CD4-positive, alpha-beta T cell treated with Interleukin-4 for 1 hour (primary cell): ENCODE results near the gene NEDD9.

Experiments
- DNase-seq, 2 donors: peaks; one replicate each; pipeline ENCODE4 v3.0.0-alpha.2; 2020 to 2022

The NEDD9 gene

GRCh38 chr6:11233673-11234573 is 1.5 kb upstream of the NEDD9 start:
- no peak for DNase-seq

DNA sequence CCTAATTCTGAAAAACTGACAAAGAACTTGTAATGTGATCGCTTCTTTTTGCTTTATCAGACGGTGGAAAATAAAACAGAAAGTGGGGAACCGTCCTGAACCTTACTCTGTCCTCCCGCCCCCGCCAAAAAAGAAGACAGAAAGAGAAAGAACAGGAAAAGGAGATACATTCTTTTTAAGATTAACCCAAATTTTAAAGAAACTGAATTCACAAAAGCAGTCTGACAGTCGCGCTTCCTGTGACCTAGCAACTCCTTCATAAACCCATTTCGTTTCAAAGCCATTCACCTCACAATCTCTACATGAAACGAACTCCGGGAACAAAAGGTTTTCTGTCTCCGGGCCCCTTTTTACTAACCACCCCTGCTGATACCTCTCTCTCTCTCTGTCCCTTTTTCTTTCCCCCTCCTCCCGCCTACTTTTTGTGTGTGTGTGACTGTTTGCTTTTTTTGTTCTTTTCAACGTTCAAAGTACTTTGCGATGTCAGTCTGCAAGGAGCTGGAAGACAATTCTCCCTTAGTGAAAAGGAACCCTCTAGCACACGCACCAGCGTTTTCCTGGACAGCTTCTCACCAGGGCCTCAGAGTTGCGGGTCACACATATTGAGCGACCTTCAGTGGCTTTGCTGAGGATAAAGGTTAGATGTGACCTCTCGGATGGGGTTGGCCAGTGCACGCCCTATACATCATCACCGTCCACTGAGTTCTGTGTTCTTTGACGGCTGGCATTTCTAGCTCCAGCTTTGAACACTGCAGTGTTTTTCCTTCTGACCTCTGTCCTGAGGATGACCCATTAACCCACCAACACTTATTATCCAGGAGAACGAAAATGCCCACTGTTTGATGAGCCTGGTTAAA is 530 bp upstream of the NEDD9 start:
- no peak for DNase-seq

DNA sequence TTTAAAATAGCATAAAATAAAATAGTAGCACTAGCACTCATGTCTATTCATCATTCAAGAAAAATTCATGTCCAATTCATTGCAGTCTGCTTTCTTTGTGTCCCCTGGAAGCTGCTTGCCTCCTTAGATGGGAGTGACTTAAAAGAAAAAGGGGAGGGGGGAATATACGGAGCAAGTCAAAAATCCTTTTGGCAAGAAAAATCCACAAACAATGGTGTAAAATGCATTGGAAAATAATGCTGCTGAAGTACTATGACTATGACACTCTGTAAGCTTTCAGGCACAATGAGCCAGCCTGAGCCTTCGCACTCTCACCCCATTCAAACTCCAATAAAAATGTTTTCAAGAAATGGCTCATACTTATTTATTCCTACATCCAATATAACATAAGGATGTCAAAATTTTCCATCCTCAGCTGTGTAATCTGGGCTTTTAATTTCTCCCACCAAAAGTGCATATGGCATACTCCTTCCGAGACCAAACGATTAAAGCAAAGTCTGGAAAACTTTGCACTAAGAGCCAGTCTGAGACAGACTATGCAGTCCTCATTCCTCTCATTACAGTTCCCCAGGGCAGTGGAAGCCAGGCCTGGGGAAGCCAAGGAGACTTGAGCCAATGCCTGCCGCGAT is 790 bp downstream of the NEDD9 start:
- no peak for DNase-seq

DNA sequence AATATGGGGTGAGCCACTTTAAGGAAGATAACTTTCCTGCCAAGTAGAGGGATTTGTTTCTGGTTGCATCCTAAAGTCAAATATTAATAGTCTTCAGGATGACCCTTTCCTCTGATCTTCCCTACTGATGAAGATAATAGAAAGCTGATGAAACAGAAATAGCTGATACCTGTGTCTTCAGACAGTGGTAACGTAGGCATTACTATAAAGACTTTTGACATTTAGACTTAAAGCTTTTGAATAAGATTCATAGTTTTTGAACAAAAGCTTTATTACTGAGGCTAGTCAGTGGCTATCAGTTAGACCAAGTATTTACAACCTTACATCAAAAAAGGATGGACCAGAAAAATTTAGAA is 1.4 kb downstream of the NEDD9 start:
- DNase-seq: no peak

DNA sequence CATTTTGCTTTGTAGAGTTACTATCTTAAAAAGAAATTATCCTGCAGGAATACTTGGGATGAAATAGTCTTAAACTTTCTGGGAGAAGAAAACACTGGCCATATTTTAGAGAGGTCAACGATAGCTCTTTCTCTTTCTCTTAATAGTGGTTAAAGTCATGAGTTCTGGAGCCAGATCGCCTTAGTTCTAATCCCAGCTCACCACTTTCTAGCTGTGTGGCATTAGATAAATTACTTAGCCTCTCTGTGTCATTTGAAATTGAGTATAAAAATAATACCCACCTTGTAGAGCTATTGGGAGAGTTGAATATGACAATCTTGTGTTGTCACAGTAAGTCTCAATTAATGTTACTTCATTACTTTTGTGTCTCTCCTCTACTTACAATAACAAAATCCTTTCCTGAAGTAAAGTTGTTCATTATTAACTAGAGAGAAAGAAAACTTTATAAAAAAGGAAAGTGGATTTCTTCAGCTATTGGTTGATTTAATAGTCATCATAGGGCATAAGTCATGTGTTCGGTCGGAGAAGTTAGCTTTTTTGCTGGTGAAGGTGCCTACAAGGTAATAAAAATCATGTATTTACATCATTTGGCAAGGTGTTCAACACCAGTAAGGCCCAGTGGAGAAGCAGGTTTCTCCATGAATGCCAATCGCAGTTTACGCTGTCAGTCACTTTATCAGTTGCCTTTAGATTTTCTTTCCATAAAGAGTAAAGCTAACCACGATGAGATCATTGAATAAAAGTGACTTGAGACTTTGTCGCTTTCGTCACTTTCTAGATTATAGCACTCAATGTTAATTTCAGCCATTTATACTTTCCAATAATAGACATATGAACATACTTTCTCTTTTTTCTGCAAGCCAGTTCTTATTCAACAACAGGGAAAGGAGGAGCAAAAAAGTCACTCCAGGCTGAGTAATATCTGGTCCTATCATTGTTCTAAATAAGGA is 2.0 kb downstream of the NEDD9 start:
- DNase-seq: no peak

- no peak for DNase-seq
Observed at GRCh38 chr6:11229655-11230046, 2.8 kb downstream of the NEDD9 start.

- no peak for DNase-seq
Observed at GRCh38 chr6:11228935-11229654, 3.4 kb downstream of the NEDD9 start.

- DNase-seq: no peak
Observed at GRCh38 chr6:11227698-11228097, 4.8 kb downstream of the NEDD9 start.

DNA sequence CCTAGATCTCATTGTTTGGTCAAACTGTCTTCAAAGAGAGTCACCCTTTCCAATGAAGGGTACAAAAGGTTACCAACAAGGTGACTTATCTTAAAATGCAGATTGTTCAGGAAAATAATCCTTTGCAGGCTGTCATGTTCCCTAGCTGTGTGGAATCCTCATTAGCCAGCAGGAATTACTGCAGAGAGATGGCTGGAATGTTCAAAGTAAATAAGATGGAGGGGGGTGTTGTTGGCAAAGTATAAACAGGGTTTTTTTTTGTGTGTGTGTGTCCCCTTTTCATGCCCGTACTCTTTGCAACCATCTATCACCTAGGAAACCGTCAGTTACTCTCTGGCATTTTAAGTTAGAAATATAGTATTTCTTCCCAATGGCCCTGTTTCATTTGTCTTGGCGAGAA is 6.5 kb downstream of the NEDD9 start:
- no peak for DNase-seq

DNA sequence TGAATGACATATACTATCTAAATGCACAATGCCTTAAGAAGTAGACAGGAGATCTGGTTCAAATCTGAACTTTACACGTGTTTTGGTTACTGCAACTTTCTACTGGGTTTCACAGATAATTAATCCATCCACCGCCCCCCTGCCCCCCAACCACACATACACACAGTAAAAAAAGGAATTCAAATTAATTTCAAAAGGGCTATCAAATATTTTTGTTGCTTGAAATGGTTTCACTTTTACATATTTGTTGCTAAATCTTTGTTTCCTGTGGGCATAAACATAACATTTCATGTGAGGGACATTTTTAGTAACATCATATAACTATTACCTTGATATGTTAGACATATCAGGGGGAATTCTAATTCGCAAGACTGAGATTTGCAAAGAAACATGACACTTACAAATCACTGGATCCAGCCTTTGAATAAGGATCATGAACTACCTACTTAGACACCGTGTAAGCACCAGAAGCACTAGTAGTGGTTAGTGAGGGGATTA is 7.5 kb downstream of the NEDD9 start:
- DNase-seq: peak in 1 of 2 donors; percentile 45

DNA sequence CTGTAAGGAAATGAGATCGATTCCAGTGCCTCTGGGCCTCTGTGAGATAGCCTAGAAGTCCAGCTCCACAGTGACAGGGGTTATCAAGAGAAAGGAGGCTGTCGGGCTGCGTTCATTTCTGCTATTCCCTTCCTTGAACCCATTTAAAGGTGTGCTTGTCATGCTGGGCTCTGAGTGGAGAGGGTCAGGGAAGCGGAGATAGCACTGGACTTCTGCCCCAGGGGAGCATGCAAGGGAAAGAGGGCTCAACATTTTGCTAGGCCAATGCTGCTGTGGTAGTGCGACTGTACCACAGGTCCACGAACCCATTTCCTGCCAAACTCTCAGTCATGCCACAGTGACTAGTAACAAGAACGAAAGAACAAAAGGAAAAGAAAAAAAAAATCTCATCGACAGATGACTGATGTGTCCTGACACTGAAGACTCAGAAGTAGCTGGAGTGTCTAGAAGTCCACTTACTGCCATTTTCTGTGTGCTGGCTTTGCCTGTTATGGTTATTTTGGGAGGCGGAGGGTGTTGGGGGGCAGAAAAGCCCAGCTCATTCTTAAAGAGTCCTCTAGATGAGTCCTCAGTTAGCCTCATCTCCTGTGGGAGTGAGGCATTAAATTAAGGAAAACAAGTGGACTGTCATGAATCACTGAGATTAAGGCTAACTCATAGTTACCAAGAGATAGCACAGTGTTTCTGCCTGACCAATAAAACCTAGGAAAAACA is 8.1 kb downstream of the NEDD9 start:
- peak; percentile 39 to 74 for DNase-seq

DNA sequence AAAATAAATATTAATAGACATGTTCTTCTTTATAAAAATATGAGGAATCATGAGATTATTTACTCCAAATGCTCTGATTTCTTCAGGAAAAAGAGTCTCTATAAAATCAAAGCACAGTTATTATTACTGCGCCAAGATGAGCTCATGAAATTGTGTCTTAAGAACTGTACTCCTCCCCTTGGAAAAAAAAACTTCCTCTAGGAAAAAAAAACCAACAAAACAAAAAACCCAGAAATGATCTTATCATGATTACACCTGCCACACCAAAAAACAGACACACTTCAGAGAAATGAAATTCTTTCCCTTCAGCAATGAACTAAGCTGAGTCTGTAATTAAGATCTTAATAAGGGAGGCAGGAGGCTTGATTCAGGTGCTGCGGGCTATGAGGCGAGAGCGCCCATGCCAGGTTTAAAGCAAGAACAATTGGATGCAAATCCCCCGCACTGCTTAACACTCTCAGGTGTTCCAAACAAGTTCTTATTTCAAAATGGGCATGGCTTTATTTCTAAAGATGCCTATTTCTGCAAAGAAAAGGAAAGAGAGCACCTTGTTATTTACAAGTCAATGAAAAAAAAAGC is 9.1 kb downstream of the NEDD9 start:
- no peak for DNase-seq

GRCh38 chr6:11222385-11223277 is 9.8 kb downstream of the NEDD9 start:
- DNase-seq: no peak

DNA sequence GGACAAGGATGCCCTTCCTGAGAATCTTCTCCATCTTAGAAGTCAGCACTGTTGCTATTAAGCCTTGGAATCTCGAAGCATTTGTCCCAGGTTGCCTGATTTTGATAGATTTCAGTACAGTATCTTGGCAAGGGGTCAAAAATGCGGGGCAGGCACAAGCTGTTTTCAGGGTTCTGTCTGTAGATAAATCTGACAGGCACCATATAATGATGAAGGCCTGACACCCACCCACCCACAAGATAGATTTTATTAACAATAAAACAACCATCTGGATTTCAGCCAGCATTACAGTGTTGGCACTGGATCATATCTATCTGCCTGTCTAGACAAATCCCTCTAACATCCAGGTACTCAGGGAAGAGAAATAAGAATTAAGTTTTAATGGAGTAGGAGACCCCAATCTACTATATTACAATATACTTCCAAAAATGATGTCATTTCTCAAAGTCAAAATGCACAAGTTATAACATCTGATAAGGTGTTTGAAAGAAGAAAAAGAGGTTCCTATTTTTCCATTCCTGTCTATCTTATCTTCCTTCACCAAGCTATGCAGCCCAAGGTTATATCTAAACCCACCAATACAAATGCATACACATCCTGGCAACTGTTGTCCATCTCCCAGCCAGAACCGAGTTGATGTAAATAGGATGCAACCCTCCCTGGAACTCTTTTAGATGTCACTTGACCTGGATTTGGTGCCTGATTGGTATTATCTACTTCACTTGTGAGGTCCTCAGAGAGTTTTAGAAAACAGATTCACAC is 10.7 kb downstream of the NEDD9 start:
- DNase-seq: no peak

GRCh38 chr6:11219400-11219834 is 13.1 kb downstream of the NEDD9 start:
- no peak for DNase-seq

DNA sequence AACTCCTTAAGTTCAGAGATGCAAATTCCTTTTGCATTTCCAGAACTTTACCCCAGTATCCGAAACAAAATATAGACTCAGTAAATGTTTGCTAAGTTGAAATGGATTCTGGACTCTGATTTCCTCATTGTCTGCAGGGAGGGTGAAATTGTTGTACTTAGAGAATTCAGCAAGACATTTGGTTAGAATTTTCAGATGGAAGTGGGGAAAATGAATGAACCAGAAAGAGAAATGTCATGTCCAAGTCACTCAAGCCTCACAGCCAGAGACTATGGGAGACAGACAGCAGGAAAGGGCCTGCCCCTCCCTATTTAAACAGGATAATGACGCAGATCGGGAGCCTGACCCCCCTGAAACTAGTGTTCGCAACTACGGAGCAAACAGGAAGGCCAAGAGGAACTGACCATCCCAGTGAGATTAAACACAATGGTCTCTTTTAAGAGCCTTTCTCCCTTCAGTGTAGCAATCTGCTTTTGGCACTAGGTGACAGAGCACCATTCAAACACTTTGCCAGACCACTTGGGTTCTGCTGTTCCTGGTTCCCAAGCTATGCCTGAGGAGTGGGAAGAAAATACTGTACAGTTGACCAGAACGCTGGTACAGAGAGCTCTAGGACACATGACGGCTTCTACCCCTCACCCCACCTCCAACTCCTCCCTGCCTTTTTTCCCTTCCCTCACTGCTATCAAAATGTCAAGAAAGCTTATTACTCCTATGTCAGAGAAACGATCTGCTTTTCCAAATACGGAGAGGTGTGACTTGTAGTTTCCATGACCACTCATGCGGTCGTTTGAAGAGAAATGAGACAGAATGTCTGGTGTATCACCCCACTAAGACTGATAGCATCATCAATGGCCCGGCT is 13.7 kb downstream of the NEDD9 start:
- DNase-seq: peak in 1 of 2 donors; percentile 51

GRCh38 chr6:11218102-11218442 is 14.4 kb downstream of the NEDD9 start:
- no peak for DNase-seq
